Colonic mucosa (tissue), 4 donors: Measurements from ENCODE around the gene EEF1A2. TPM values are rescaled to one million over a fixed set of nuclear protein-coding genes. Genes with fewer than 3 reads are reported as not detected.

ENCODE experiments used
- DNase-seq: peaks from one replicate; pipeline ENCODE4 v3.0.0-alpha.2; 2020
- H3K27ac ChIP-seq: fragments of 200-600 bp; one replicate; pipeline ENCODE4 v1.8.0; 2021
- H3K27me3 ChIP-seq: fragments of 200-600 bp; one replicate; pipeline ENCODE4 v1.8.0; 2021
- H3K36me3 ChIP-seq: fragments of 200-600 bp; one replicate; pipeline ENCODE4 v1.8.0; 2021
- H3K4me1 ChIP-seq: fragments of 200-600 bp; one replicate; pipeline ENCODE4 v1.8.0; 2021; ENCODE audit warnings: mild to moderate bottlenecking
- H3K4me3 ChIP-seq: fragments of 200-600 bp; one replicate; pipeline ENCODE4 v1.8.0; 2021
- H3K9ac ChIP-seq, 2 donors: one replicate each; pipeline ENCODE4 v1.7.0; 2013; ENCODE audit warnings: control low read depth in 2 of 2, low read depth in 2 of 2, low read length in 2 of 2
- H3K9me3 ChIP-seq: fragments of 200-600 bp; one replicate; pipeline ENCODE4 v1.8.0; 2021
- intact Hi-C: fragments of 100-400 bp; cut with DNase I; formaldehyde crosslinking; loops from one replicate; pipeline ENCODE4 v1.14.1; 2022
- total RNA-seq, 2 donors: library from RNA; stranded (reverse); fragmentation: NEBNext Ultra II Directional in 1 of 2; extraction: Animal tissue kit (Norgen Biotek cat#: 25700) in 1 of 2; gene quantifications; one replicate each; pipeline ENCODE4 v1.2.1, GENCODE V29; 2021
- TF ChIP-seq, protein P1 (sequence below): fragments of 200-600 bp; IDR thresholded peaks from one replicate; pipeline ENCODE4 v1.8.0; 2022; ENCODE audit warnings: antibody characterized with exemption, mild to moderate bottlenecking
- donor health status: healthy.
- donor health status: DM: no; HTN: no; CAD: no.
- donor health status: DM: no; HTN: no; CAD: no.

Gene EEF1A2
- total RNA-seq, 2 donors from 2014 or later: 1.5 to 3.2 TPM

DNA sequence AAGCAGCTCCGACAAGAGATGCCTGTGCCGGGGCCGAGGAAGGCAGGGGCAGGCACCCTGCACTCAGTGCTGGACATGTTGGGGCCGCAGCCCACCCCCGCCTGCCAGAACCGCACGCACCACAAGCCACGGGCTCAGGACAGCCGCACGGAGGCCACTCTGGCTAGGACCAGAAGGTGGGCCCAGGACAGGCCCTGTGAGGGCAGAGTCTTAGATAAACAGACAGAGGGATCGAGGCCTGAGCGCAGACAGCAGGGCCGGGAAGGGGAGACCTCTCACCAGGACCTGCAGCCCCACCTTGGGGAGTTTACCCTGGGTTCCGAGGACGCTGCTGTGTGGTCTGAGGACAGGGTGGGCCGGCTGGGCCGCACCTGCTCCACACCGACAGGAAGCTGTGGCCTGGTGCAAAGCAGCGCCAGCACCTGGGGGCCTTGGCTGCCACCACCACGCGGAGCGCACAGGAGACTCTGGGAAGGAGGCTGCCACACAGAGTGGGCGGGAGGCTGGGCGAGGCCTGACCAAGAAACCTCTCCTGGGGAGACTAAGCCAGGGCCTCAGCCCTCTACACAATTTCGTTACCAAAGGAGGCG is 58.4 kb downstream of the EEF1A2 start:
- TF ChIP-seq, protein P1, sequence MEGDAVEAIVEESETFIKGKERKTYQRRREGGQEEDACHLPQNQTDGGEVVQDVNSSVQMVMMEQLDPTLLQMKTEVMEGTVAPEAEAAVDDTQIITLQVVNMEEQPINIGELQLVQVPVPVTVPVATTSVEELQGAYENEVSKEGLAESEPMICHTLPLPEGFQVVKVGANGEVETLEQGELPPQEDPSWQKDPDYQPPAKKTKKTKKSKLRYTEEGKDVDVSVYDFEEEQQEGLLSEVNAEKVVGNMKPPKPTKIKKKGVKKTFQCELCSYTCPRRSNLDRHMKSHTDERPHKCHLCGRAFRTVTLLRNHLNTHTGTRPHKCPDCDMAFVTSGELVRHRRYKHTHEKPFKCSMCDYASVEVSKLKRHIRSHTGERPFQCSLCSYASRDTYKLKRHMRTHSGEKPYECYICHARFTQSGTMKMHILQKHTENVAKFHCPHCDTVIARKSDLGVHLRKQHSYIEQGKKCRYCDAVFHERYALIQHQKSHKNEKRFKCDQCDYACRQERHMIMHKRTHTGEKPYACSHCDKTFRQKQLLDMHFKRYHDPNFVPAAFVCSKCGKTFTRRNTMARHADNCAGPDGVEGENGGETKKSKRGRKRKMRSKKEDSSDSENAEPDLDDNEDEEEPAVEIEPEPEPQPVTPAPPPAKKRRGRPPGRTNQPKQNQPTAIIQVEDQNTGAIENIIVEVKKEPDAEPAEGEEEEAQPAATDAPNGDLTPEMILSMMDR: no peak
- Histone ChIP-seq H3K4me3 (no peak overlapping the region), H3K27me3 (no peaks in the 10 kb centered on the region), H3K9me3 (no peaks in the 10 kb centered on the region), H3K9ac (no peak overlapping the region), H3K27ac (no peak overlapping the region), H3K36me3 (no peaks in the 10 kb centered on the region), H3K4me1 (no peaks in the 10 kb centered on the region)
- intact Hi-C loops: no loop called here
- no peak for DNase-seq

DNA sequence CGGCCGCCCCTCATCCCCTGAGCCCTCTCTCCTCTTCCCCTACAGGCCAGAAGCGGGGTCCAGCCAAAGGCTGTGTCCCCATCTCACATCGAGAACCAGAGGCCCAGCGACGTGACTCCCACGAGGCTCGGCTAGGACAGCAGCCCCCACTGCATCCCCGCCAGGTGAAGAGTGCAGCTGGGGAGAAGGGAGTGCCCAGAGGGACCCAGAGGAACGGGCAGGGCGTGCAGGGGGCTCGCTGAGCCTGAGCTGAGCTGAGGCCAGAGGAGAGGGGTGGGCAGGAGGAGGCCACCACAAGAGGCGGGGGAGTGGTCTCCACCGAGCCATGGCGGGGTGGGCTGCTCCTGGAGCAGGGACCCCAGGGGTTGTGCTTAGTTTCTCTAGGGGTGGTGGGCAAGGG is 59.0 kb downstream of the EEF1A2 start:
- Histone ChIP-seq H3K4me3 (no peak overlapping the region), H3K9me3 (no peaks in the 10 kb centered on the region), H3K36me3 (no peaks in the 10 kb centered on the region), H3K27ac (no peak overlapping the region), H3K4me1 (no peaks in the 10 kb centered on the region), H3K9ac (no peak overlapping the region), H3K27me3 (no peaks in the 10 kb centered on the region)
- DNase-seq: no peak
- TF ChIP-seq, protein P1: no peak
- intact Hi-C loops: no loop called here

DNA sequence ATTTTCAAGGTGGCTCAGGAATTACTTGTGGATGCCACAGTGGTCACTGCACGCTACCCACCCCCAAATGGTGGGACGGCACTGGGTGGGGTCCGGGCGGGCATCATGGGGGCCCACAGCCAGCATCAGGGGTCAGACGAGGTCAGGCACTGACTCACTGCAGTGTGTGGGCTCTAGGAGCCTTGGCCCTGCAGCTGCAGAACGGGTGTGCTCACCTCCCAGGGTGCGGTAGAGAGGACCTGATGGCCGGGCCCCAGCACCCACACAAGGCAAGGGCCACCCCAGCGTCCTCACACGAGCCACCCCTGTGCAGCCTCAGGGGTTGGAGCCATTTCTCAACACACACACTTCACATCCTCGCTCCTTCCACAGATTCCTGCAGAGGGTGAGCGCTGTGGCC is 60.8 kb downstream of the EEF1A2 start:
- intact Hi-C loops: no loop called here
- Histone ChIP-seq H3K9ac (no peak overlapping the region), H3K27ac (no peak overlapping the region), H3K9me3 (no peaks in the 10 kb centered on the region), H3K4me3 (no peak overlapping the region), H3K36me3 (no peaks in the 10 kb centered on the region), H3K4me1 (no peaks in the 10 kb centered on the region), H3K27me3 (no peaks in the 10 kb centered on the region)
- TF ChIP-seq, protein P1: no peak
- no peak for DNase-seq

Other genes with a start within 250 kb of the EEF1A2 start
- under 1 TPM in 1 of 2 donors, not detected in 1; 0.29 TPM for gene NKAIN4, start 244.6 kb downstream of the EEF1A2 start, total RNA-seq
- 100 to 1,000 TPM in 1 of 2 donors, 10 to 100 TPM in 1; 66.9 to 109 TPM for gene ARFGAP1, start 226.3 kb downstream of the EEF1A2 start, total RNA-seq
- gene COL20A1, start 205.9 kb downstream of the EEF1A2 start, total RNA-seq: not detected
- gene CHRNA4, start 137.7 kb downstream of the EEF1A2 start, total RNA-seq: under 1 TPM in 1 of 2 donors, not detected in 1; 0.05 TPM
- gene KCNQ2, start 26.4 kb downstream of the EEF1A2 start, total RNA-seq: under 1 TPM; 0.19 to 0.27 TPM
- gene PPDPF, start 21.7 kb upstream of the EEF1A2 start, total RNA-seq: 100 to 1,000 TPM; 561 to 634 TPM
- 10 to 100 TPM; 69.0 to 91.1 TPM for gene PTK6, start 38.3 kb upstream of the EEF1A2 start, total RNA-seq
- gene SRMS, start 48.7 kb upstream of the EEF1A2 start, total RNA-seq: under 1 TPM; 0.32 to 0.49 TPM
- under 1 TPM; 0.35 to 0.69 TPM for gene FNDC11, start 55.1 kb upstream of the EEF1A2 start, total RNA-seq
- gene HELZ2, start 75.2 kb upstream of the EEF1A2 start, total RNA-seq: 10 to 100 TPM; 36.3 to 38.0 TPM
- gene GMEB2, start 128.0 kb upstream of the EEF1A2 start, total RNA-seq: 10 to 100 TPM; 11.5 to 14.8 TPM
- gene STMN3, start 154.3 kb upstream of the EEF1A2 start, total RNA-seq: 1 to 10 TPM; 2.5 to 5.3 TPM
- 10 to 100 TPM; 25.7 to 34.9 TPM for gene RTEL1, start 159.2 kb upstream of the EEF1A2 start, total RNA-seq
- 1 to 10 TPM in 1 of 2 donors, not detected in 1; 7.5 TPM for gene TNFRSF6B, start 197.6 kb upstream of the EEF1A2 start, total RNA-seq
- 10 to 100 TPM; 35.3 to 76.9 TPM for gene ARFRP1, start 208.9 kb upstream of the EEF1A2 start, total RNA-seq
- gene ZGPAT, start 209.0 kb upstream of the EEF1A2 start, total RNA-seq: 10 to 100 TPM; 27.2 to 41.4 TPM
- gene LIME1, start 237.6 kb upstream of the EEF1A2 start, total RNA-seq: 10 to 100 TPM; 10.8 to 20.0 TPM
- 10 to 100 TPM; 44.3 to 75.3 TPM for gene SLC2A4RG, start 240.7 kb upstream of the EEF1A2 start, total RNA-seq